ENCODE results near the gene ZNFX1. TPM values are rescaled to one million over a fixed set of nuclear protein-coding genes. Genes with fewer than 3 reads are reported as not detected.

The ZNFX1 gene
- total and polyA plus RNA-seq, 9 of the 15 experiments (the other 6 are each of a cell fraction or from before 2014, with no cell fraction given): 3.8 to 13.8 (median 10.3) TPM

- TF ChIP-seq DPF2 (IDR thresholded peaks at IDR 0.05): no peak
- TF ChIP-seq PREB (CRISPR knock-in tag; IDR thresholded peaks at IDR 0.05): no peak
- no peak for TF ChIP-seq ILK (tag; IDR thresholded peaks at IDR 0.05; ENCODE audit: borderline replicate concordance, low read depth)
- no peak for TF ChIP-seq ZNF561 (CRISPR knock-in tag; conservative IDR thresholded peaks at IDR 0.05)
- TF ChIP-seq CBFA2T3 (IDR thresholded peaks at IDR 0.05): 0 out of 2 replicates have a peak, but pooled peaks have one; percentile 3
- no peak for TF ChIP-seq ZNF408 (CRISPR knock-in tag; IDR thresholded peaks at IDR 0.05; ENCODE audit: low read depth)
- no peak for TF ChIP-seq HSF4 (CRISPR knock-in tag; IDR thresholded peaks at IDR 0.05; ENCODE audit: borderline replicate concordance)
- TF ChIP-seq POLR2H (tag; IDR thresholded peaks at IDR 0.05; ENCODE audit: low read depth): no peak
- TF ChIP-seq MIER1 (IDR thresholded peaks at IDR 0.05; ENCODE audit: low read depth): no peak
- TF ChIP-seq ZBTB40 (IDR thresholded peaks at IDR 0.05): peak; percentile 89
- no peak for TF ChIP-seq ZBTB40 (CRISPR knock-in tag; IDR thresholded peaks at IDR 0.05)
- TF ChIP-seq MEIS2 (IDR thresholded peaks at IDR 0.05; ENCODE audit: partially characterized antibody): peak; percentile 82
- TF ChIP-seq RFX7 (CRISPR knock-in tag; IDR thresholded peaks at IDR 0.05): no peak
- no peak for TF ChIP-seq MYBL2 (IDR thresholded peaks at IDR 0.05; ENCODE audit: low read depth)
- no peak for TF ChIP-seq MYBL2 (CRISPR knock-in tag; IDR thresholded peaks at IDR 0.05; ENCODE audit: borderline replicate concordance)
Observed at GRCh38 chr20:49306903-49307620, 29.2 kb upstream of the ZNFX1 start (continued).
